Stomach (tissue), 9 donors: ENCODE results near the gene RALA. TPM values are rescaled to one million over a fixed set of nuclear protein-coding genes. Genes with fewer than 3 reads are reported as not detected.

Source experiments
- DNase-seq, 2 donors: peaks; one replicate each; pipeline versions ENCODE4 v3.0.0 to v3.0.0-alpha.2; 2013 to 2019
- H3K27ac ChIP-seq, 5 donors: fragments of 200-600 bp in 4 of 5; sonication (generic) in 4 of 5; one replicate each; pipeline ENCODE4 v1.5.1; 2013 to 2019; ENCODE audit warnings: mild to moderate bottlenecking in 1 of 5, moderate library complexity in 1 of 5
- H3K27me3 ChIP-seq, 3 donors: fragments of 200-600 bp; sonication (generic); one replicate each; pipeline ENCODE4 v1.5.1; 2017 to 2019; ENCODE audit warnings: mixed run types in 1 of 3
- H3K36me3 ChIP-seq, 4 donors: fragments of 200-600 bp; sonication (generic); 1 replicate in 3 of 4; 2 replicates in 1 of 4; pipeline ENCODE4 v1.5.1; 2016 to 2019
- H3K4me1 ChIP-seq, 4 donors: fragments of 200-600 bp; sonication (generic); one replicate each; pipeline ENCODE4 v1.5.1; 2016 to 2019
- H3K4me3 ChIP-seq, 4 donors: fragments of 200-600 bp; sonication (generic) in 3 of 4; one replicate each; pipeline ENCODE4 v1.5.1; 2016 to 2019; ENCODE audit warnings: mild to moderate bottlenecking in 1 of 4
- H3K9me3 ChIP-seq, 4 donors: fragments of 200-600 bp; sonication (generic); one replicate each; pipeline ENCODE4 v1.5.1; 2016 to 2019
- EP300 ChIP-seq: sonication (generic); formaldehyde crosslinking; IDR thresholded peaks from one replicate; pipeline ENCODE4 v1.6.1; 2017; ENCODE audit warnings: antibody characterized with exemption
- POLR2A ChIP-seq, 4 donors: fragments of 450-650 bp; IDR thresholded peaks; one replicate each; pipeline ENCODE4 v1.6.1; 2016; ENCODE audit warnings: antibody characterized with exemption in 4 of 4, control low read depth in 2 of 4, mild to moderate bottlenecking in 1 of 4, moderate library complexity in 1 of 4
- POLR2AphosphoS5 ChIP-seq, 3 donors: sonication (generic); formaldehyde crosslinking; IDR thresholded peaks; one replicate each; pipeline ENCODE4 v1.6.1; 2016; ENCODE audit warnings: antibody characterized with exemption in 3 of 3
- WGBS, 5 donors: extraction: QIAGEN DNeasy Blood & Tissue Kit in 3 of 5; methylation state at CpG; one replicate each; pipeline versions ENCODE4 v1.1.5 to v1.1.7; 2013 to 2018; 5-methylcytosine and 5-hydroxymethylcytosine counted together
- intact Hi-C: fragments of 100-400 bp; cut with DNase I; formaldehyde crosslinking; loops from one replicate; pipeline ENCODE4 v1.15.1; 2023; ENCODE audit warnings: low total_unique reads
- polyA plus RNA-seq, 3 donors: library from polyadenylated mRNA; stranded (reverse); fragments of 200-250 nt; gene quantifications; one replicate each; pipeline ENCODE4 v1.2.3, GENCODE V29; 2013
- total RNA-seq, 5 donors: library from RNA; depleted of rRNA; stranded (reverse); fragments of >200 nt; gene quantifications; one replicate each; pipeline versions ENCODE4 v1.1.0 to v1.2.3, GENCODE V29; 2014 to 2016
- TF ChIP-seq, protein P1 (sequence below), 7 experiments: fragments of 450-650 bp in 4 of 7; fragments of 200-600 bp in 3 of 7; sonication (generic) in 3 of 7; IDR thresholded peaks; one replicate each; pipeline ENCODE4 v1.5.1; 2016 to 2019; ENCODE audit warnings: antibody characterized with exemption in 7 of 7, control low read depth in 2 of 7, mild to moderate bottlenecking in 1 of 7
- donor health status: healthy with polysubstance abuse.
- donor health status: Bipolar disorder and iron deficiency.
- donor health status: healthy.

Gene RALA
- total and polyA plus RNA-seq, 8 donors, result 10.6 to 57.0 (median 31.6) TPM

DNA sequence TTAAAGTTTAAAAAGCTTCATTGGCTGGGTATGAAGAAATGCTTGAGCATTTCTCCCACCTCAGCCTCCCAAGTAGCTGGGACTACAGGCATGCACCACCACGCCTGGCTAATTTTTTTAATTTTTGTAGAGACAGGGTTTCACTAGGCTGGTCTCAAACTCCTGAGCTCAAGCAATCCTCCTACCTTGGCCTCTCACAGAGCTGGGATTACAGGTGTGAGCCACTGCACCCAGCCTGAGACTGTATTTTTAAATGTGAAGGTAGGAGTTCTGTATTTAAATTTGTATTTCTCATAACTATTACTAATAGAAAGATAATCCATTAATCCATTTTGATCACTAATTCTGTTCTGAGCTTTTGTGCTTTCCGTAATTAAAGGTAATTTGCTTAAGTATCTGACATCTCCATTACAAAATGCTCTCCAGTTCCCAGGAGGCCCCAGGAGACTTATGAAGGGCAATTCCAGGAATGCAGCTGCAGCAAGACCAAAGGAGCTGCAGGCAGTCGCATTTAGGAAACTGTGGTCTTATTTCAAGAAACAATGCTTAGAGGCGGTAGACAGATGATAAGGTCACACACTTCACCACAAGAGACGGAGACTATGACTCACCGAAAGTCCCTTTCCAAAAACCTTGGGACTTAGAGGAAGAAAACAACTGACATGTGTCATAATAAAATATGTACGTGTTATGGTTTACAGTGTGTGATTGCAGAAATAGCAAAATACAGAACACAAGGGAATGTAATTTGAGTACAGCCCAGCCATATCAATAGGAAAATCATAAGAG, 33.9 kb upstream of the RALA start:
- H3K36me3 ChIP-seq, result no peaks in the 10 kb centered on the region
- peak in 2 of 3 donors; percentile 46 to 52 for TF ChIP-seq POLR2AphosphoS5 (IDR thresholded peaks at IDR 0.05)
- TF ChIP-seq, protein P1, sequence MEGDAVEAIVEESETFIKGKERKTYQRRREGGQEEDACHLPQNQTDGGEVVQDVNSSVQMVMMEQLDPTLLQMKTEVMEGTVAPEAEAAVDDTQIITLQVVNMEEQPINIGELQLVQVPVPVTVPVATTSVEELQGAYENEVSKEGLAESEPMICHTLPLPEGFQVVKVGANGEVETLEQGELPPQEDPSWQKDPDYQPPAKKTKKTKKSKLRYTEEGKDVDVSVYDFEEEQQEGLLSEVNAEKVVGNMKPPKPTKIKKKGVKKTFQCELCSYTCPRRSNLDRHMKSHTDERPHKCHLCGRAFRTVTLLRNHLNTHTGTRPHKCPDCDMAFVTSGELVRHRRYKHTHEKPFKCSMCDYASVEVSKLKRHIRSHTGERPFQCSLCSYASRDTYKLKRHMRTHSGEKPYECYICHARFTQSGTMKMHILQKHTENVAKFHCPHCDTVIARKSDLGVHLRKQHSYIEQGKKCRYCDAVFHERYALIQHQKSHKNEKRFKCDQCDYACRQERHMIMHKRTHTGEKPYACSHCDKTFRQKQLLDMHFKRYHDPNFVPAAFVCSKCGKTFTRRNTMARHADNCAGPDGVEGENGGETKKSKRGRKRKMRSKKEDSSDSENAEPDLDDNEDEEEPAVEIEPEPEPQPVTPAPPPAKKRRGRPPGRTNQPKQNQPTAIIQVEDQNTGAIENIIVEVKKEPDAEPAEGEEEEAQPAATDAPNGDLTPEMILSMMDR (IDR thresholded peaks at IDR 0.05), result no peak
- H3K4me3 ChIP-seq, result no peak overlapping the region
- DNase-seq, result peak in 1 of 2 donors; percentile 72
- peak overlapping the region in 2 of 5 donors; percentile 19 to 49 for H3K27ac ChIP-seq
- H3K9me3 ChIP-seq, result no peaks in the 10 kb centered on the region
- WGBS, 5 donors, result 33 to 43% (median 36%) methylated on average over 7 of the region's 7 CpGs
- H3K4me1 ChIP-seq, result peaks cover 0 to 19% (median 6%) of the 10 kb centered on the region in 4 donors
- H3K27me3 ChIP-seq, result no peaks in the 10 kb centered on the region
- intact Hi-C loops, result no loop called here

GRCh38 chr7:39592586-39592985, 30.8 kb upstream of the RALA start:
- peaks cover 0 to 19% (median 6%) of the 10 kb centered on the region in 4 donors for H3K4me1 ChIP-seq
- WGBS, 5 donors, result 38 to 71% (median 47%) methylated on average over 2 of the region's 2 CpGs

DNA sequence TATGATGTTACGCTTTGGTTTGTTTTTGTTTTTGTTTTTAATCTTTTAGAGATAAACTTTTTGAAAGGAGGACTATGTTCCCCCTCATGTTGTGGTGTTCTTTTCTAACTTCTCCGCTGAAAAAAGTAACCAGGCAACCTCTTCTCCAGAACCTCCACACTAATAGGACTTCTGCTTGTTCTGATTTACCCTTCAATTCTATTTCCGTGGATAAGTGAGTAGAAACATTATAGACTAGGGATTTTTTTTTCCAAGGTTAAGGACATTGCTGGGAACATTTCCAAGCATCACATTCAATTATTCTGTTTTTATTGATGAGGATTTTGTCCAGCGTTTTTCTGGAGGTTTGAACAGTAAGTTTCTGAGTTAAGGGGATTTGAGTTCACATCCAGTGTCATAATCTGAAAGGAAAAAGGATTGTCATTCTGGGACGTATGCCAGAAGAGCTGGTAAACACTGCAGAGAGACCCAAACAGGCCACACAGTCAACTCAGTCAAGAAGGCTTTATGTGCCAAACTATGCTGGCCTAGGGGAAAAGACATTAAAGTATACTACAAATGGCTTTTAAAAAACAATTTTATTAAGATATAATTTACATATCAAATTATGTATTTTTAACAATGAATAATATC, 28.3 kb upstream of the RALA start:
- intact Hi-C loops, result no loop called here
- Histone ChIP-seq H3K4me1 (no peaks in the 10 kb centered on the region), H3K27me3 (no peaks in the 10 kb centered on the region), H3K36me3 (no peaks in the 10 kb centered on the region), H3K9me3 (no peaks in the 10 kb centered on the region), H3K4me3 (no peak overlapping the region), H3K27ac (no peak overlapping the region)
- 45 to 54% (median 46%) methylated on average over 5 of the region's 5 CpGs for WGBS, 5 donors
- TF ChIP-seq EP300, result no peak
- peak in 1 of 2 donors; percentile 73 for DNase-seq

More at GRCh38 chr7:39592586-39592985, 30.8 kb upstream of the RALA start:
- Histone ChIP-seq H3K36me3 (no peaks in the 10 kb centered on the region), H3K27me3 (no peaks in the 10 kb centered on the region), H3K4me3 (no peak overlapping the region), H3K27ac (no peak overlapping the region), H3K9me3 (no peaks in the 10 kb centered on the region)
- intact Hi-C loops, result no loop called here
- no peak for DNase-seq
- TF ChIP-seq POLR2AphosphoS5 (IDR thresholded peaks at IDR 0.05) (no peak), EP300 (no peak), POLR2A (IDR thresholded peaks at IDR 0.05) (no peak)
- TF ChIP-seq, protein P1 (IDR thresholded peaks at IDR 0.05), result no peak

DNA sequence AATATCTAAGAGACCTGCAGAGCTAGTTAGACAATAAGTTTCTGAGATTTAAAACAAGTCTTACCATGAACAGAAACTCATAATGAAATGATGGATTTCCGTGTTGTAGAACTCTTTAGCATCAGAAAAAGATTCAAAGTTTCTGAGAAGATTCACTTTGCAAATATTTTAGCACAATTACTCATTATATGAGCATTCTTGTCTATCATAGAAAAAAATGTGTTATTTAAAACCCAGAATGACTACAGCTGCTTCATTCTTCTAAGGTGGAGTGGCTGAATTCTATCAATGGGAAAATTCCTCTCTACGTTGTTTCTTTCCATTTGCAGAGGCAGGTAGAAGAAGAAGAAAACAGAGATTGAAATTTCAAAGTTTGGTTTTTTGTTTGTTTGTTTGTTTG, 21.0 kb upstream of the RALA start:
- no peak overlapping the region for H3K27ac ChIP-seq
- no peak for TF ChIP-seq POLR2AphosphoS5 (IDR thresholded peaks at IDR 0.05)
- TF ChIP-seq, protein P1 (IDR thresholded peaks at IDR 0.05), result no peak
- TF ChIP-seq POLR2A (IDR thresholded peaks at IDR 0.05), result no peak
- no peak for TF ChIP-seq EP300
- H3K4me1 ChIP-seq, result no peaks in the 10 kb centered on the region
- H3K4me3 ChIP-seq, result no peak overlapping the region
- no peaks in the 10 kb centered on the region for H3K36me3 ChIP-seq
- 47 to 66% (median 64%) methylated on average over 2 of the region's 2 CpGs for whole genome bisulfite sequencing, 5 donors
- intact Hi-C loops, result no loop called here
- no peaks in the 10 kb centered on the region for H3K9me3 ChIP-seq
- H3K27me3 ChIP-seq, result no peaks in the 10 kb centered on the region
- no peak for DNase-seq

DNA sequence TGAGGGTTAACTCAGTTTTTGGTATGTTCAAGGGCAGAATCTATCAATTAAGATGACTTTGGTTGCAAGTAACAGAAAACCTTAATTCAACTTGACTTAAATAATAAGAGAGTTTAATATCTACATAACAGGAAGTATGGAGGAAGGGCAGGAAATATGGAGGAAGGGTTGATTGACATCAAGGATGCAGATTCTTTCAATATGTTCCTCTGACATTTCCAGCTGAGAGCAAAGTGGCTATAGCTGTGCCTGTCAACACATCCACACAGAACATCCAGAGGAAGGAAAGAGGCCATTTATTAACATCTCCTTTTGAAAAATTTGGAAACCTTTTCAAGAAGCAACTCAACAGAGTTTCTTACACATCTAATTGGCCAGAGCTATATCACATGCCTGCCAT, 19.4 kb upstream of the RALA start:
- Histone ChIP-seq H3K9me3 (no peaks in the 10 kb centered on the region), H3K4me1 (peaks cover 0 to 11% (median 0%) of the 10 kb centered on the region in 4 donors), H3K27ac (no peak overlapping the region), H3K27me3 (no peaks in the 10 kb centered on the region), H3K4me3 (no peak overlapping the region), H3K36me3 (no peaks in the 10 kb centered on the region)
- TF ChIP-seq, protein P1 (IDR thresholded peaks at IDR 0.05), result no peak
- TF ChIP-seq POLR2AphosphoS5 (IDR thresholded peaks at IDR 0.05), result no peak
- TF ChIP-seq POLR2A (IDR thresholded peaks at IDR 0.05), result no peak
- no peak for TF ChIP-seq EP300
- intact Hi-C loops, result no loop called here
- no peak for DNase-seq
